HG03354 (cell line): ENCODE measurements around the gene LARP1.
"Not testable (repeated sequence)": the region's sequence is repeated elsewhere in the genome, so short reads cannot be mapped to it uniquely, and the experiment has no call there.

Experiments
- ATAC-seq: cut with Tn5 transposase; IDR thresholded peaks from one replicate; pipeline ENCODE4 v1.9.1; 2021; ENCODE audit warnings: mild to moderate bottlenecking; ENCODE audit not compliant: unreplicated experiment, poor library complexity, severe bottlenecking

LARP1 gene

DNA sequence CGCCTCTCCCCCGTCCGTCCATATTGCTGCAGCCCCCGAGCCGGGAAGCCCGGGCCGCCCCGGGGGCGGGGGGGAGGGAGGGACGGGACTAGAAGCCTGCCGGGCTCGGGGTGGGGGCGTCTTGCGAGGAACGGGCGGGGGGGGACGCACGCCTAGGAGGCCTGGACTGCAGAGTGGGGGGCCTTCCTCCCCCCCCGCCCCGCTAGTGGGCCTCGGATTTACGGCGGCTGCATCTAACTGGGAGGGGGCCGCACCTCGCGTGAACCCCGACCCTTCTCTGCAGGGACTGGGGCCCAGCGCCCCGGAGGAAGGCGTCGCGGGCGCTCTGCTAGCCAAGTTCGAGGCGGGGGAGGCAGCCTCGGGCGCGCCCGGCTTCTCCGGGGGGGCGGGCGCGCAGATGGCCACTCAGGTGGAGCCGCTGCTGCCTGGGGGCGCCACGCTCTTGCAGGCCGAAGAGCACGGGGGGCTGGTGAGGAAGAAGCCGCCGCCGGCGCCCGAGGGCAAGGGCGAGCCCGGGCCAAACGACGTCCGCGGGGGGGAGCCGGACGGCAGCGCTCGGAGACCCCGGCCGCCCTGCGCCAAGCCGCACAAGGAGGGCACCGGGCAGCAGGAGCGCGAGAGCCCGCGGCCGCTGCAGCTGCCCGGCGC lies at the start of gene LARP1:
LARP1 (plus strand) TSS at position 17 of the 648 bp plus-strand sequence; CDS start at position 398, 381 bp downstream.
- peak; percentile 15 for ATAC-seq

DNA sequence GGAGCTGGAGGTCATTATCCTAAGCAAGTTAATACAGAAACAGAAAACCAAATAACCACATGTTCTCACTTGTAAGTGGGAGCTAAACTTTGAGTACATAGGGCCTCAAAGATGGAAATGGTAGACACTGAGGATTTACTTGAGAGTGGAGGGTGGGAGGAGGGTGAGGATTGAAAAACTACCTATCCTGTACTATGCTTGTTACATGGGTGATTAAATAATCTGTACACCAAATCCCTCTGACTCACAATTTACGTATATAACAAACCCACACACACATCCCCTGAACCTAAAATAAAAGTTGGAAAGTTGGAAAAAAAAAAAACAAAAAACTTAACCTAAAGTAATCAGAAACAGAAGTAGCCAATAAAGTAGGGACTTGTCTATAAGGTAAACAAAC lies 48.8 kb upstream of the LARP1 start:
- ATAC-seq: no peak

DNA sequence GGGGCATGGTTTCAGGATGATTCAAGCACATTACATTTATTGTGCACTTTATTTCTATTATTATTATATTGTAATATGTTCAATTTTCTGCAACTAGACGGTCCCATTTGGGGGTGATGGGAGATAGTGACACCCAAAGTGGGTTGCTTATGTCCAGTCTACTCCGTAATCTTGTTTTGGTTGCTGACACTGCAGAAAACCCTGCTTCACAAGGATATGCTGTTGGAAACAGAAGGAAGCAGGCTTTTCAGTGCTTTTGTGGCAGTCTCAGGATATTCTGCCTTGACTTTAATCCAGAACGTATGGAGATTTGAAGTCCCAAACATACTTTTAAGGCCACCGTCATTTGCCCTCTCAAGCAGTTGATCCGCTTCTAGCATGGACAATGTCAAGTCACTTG lies 47.5 kb upstream of the LARP1 start:
- ATAC-seq: no peak

DNA sequence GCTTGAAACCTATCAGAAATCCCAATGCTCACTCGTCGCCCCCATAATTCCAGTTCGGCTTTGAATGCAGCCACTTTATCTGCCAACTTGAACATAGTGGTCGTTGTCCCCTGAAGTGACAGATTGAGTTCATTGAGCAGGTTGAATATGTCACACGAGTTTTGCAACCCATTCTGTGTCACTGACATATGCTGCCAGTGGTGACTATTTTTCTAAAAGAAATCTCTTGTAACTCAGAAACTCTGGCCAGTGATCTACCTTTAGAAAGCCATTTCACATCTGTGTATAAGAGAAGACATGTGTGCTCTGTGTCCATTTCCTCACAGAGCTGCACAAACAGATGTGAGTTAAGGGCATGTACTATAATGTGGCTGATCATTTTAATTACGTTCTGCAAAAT lies 47.0 kb upstream of the LARP1 start:
- no peak for ATAC-seq

DNA sequence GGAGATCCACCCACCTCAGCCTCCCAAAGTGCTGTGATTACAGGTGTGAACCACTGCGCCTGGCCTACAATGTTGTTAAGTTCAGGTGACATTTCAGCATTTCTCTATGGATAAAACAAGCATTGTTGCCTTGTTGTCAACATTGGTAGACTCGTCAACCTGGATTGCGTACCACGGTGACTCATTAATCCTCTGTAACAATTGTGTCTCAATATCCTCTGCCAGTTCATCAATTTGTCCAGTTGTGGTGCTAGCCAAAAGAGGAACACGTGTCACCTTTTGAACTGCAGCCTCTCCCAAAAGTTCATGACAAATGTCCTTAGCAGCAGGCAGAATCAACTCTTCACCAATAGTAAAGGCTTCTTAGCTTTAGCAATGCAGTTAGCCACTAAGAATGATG lies 46.3 kb upstream of the LARP1 start:
- ATAC-seq: no peak

DNA sequence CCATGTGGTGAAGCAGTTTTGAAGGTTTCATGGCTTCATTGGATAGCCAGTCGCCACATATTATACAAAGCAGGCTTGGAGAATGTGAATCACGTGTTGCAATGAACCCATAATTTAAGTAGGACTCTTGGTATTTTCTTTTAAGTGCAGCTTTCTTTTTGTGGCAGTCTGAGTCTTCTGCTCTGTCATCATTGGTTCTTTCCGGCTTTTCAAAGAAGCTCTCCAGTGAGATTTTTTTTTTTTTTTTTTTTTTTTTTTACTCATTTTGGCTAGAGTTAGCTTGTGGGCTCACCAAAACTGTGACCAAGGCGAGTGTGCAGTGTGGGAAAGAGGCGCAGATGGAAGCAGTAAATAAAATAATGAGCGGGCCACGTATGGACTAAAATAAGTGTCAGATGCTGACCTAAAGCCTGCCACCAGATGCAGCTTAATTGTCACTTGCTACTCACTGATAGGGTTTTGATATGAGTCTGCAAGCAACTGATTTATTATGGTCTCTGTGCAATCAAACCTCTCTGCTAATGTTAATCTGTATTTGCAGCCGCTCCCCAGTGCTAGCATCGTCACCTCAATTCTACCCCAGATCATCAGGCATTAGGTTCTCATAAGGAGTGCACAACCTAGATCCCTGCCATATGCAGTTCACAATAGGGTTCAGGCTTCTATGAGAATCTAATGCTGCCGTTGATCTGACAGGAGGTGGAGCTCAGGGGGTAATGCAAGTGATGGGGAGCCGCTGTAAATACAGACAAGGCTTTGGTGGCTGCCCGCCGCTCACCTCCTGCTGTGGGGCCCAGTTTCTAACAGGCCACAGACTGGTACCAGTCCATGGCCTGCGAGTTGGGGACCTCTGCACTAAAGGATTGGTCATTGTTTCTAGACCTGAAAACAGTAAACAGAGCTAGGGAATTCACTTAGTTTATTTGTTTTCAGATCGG lies 45.5 kb upstream of the LARP1 start:
- ATAC-seq: no peak

DNA sequence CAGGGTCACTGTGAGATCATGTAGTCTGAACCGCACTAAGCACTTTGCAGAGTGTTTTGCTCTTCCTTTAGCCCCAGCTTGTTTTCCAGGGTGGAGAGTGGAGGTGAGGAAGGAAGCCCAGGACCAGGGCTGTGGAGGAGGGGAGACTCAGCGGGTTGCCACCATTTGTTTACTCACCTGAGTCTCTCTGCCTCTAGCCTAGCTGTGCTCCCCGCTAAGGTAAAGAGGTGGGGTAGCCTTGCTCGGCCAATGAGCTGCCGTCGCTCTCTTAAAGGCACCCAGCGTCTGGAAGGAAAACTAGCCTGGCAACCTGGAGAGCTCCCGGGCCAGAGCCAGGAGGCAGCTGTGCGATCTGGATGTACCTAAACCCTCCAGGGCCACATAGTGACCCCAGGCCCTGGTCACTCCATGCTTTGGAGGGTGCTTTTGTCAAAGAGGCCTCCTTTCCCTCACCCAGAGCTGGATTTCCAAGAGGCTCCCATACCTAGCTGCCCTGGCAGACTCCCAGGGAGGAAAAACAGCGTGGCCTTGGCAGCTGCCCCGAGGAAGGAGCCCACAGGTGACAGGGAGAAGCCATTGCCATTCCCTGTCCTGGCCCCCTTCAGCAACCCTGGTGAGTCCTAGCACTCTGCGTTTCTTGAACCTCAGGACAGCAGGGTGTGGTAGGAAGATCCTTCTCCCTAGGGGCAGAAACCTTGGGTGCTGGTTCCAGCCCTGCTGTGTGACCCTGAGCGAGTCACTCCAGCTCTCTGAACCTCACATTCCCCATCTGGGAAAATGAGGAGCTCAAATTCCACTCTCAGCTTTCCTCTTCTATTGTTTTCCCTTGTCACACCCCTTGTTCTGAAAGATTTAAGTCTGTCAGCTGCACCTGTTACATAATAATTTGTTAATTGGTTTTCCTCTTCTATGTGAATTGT lies 42.4 kb upstream of the LARP1 start:
- ATAC-seq: no peak

DNA sequence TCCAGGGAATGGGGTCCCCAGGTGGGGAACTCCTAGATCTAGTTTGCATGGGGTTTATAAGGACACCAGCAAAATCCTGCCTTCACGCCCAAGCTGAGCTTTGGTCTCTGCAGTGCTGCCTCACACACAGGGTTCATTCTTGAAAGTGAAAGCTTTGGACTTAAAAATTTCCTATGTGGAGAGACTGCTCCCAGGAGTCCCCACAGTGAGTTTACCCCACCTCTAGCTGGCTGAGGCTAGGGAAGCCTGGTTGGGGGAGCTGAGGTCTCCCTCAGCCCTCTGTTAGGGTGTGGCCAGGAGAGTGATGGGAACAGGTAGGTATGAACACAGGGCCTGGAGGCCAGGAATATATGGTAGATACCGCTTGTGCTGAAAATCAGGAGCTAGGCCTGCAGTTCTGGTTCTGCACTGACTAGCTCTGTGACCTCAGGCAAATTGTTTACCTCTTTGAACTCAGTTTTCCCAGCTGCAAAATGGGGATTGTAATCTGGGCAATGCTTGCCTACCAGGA lies 41.5 kb upstream of the LARP1 start:
- no peak for ATAC-seq

DNA sequence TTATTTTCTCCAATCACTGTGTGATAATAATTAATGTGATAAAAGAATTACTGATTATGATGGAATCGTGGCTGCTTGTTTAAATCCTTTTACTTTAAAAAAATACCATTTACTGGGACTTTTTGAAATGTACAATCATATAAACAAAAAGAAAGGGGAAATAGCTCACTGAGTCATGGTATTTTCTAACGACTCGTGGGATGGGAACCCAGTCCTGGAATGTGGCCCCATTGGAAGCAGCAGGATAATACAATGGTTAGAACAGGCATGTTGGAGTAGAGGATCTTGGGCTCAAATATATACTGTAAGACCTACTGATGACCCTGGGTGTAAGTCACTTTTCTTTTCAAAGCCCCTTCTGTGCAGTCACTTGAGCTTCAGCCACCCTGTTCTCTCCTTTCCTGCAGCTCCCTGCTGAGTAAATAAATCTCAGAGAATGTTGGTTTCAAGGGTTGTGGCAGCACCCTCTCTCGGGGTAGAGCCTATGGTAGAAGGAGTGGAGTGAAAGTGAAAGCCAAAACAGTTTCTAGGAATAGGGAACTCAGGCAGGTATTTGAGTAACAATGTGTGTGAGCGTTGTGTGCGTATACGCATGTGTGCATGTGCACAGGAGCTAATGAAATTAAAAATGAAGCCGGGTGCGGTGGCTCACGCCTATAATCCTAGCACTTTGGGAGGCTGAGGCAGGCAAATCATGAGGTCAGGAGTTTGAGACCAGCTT lies 40.8 kb upstream of the LARP1 start:
- peak; percentile 77 for ATAC-seq

DNA sequence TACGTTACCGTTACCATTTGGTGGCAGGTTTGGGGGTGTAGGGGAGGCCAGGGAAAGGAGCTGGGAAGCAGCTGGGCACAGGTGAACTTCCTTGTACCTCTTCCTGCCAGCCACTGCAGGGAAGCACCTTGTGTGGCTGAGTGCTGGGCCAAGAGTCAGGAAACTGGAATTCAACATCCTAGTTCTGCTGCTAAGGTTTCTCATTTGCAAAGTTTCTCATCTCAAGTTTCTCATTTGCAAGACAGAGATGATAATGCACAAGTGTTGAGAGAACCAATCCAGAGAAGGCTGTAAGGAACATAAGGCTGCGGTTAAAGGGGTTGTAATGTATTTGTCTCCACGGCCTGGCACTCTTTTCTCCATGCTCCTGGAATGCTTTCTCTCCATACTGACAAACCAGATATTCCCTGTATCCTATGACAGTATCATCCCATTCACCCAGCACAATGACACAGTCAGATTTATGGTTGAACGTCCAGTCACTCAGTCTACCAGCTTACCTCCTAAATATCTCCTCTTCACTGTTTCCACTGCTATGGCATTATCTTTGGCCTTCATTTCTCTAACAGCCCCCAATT lies 33.6 kb upstream of the LARP1 start:
- no peak for ATAC-seq

DNA sequence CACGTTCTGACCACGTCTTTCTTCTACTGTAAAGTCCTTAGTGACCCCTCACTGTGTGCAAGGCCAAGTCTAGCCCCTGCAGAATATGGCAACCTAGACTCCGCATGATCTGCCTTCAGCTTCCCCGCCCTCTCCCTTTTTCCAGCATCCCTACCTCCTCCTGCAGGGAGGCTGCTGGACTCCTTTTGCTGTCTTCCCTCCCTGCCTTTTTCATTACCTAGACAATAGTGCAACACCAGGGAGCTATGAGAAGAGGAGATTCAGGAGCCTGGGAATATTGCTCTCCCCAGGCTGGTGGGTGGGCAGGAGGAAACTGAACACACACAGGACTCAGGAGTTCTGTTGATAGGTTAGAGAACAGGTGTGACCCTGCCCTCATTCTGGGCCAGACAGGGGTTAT lies 33.1 kb upstream of the LARP1 start:
- no peak for ATAC-seq

DNA sequence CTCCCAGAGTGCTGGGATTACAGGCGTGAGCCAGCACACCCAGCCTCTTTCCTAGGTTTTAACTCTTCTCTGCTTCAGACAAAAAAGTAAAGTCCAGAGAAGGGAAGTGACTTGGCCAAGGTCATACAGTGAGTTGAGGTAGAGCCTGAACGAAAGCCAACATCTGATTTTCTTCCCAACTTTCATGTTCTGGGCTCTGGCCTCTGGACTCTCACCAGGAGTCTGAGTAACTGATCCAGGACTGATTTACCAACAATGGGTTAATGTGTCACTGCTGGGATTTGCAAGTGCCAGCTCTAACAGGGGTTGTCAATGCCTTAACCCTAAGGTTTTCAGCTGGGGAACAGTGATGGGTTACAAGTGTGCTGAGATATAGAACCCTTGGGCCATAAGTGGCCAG lies 32.2 kb upstream of the LARP1 start:
- no peak for ATAC-seq

DNA sequence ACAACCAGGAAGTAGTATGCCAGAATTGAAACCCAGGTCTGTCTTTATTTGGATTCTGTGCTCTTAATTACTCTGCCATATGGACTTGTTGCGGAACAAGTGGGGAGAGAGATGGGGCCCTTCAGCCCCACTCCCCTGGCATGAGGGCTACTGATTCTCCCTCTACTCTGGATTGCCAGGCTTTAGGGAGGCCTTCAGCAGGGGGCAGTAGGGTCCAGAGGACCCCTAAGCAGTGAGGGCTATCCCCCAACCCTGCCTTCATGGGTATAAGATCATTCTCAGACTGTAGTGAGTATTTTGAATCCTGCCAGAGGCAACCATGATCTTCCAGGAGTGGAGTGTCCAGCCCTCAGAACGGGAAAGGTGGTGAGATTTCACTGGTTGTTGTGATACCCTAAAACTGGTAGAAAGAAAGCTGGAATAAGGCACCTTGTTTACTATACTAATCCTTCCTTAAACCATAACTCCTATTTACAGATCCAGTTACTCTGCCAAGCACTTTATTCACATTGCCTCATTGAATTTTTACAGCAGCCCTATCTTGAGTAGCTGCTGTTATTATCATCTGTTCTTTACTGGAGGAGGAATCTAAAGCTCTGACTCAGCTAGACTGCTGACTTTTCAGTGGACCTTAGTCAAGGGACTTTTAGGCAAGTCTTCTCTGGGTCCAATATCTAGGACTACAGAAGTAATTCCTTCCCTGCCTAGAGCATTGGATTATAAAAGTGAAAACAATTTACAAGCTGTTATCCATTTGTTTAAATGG lies 31.3 kb upstream of the LARP1 start:
- no peak for ATAC-seq

DNA sequence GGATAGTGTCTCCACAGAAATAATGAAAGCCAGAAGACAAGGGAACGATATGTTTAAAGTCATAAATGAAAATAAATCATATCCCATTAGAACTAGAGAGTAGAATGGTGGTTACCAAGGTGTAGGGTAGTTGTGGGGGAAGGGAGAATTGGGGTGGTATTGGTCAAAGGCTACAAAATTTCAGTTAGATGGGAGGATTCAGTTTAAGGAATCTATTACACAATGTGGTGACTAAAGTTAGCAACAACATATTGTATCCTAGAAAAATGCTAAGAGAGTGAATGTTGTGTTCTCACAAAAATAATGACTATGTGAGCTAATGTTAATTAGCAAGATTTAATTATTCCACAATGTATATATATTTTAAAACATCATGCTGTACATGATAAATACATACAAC lies 27.8 kb upstream of the LARP1 start:
- ATAC-seq: no peak

DNA sequence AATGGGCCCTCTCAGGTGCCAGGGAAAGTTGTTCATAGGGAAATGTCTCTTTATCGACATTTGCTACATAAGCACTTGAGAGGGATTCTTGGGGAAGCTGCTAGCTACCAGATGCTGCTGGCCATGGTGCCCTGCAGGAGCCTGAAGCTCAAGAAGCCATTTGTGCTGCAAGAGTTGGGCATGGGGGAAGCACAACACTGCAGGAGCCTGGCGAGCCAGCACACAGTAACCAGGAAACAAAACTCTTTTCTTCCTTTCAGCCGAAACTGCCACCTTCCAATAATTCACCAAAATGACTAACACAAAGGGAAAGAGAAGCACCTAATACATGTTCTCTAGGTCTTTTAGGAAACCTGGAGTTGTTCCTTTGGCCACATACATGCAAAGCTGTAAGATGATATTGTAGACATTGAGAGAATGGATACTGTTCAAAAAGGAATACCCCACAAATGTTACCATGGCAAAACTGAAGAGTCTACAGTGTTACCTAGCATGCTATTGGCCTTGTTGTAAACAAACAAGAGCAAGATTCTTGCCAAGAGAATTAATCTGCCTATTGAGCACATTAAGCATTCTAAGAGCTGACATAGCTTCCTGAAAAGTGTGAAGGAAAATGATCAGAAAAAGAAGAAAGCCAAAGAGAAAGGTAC lies 26.1 kb upstream of the LARP1 start:
- ATAC-seq: no peak

DNA sequence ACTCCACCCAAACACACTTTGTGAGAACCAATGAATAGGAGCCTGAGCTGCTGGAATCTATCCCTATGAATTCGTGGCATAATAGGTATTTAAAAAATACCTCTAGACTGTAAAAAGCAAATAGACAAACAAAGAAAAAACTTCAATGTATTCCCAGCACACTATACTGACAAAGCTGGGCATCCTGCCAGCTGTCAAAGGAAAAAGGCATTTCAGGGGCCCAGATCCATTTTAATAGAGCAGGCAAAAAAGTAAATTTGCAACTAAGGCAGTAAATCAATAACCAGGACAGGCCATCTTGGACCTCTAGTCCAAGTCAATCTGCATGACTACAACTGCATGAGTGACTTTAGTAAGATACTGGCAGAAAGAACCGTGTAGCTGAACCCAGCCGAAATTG lies 25.6 kb upstream of the LARP1 start:
- ATAC-seq: no peak

DNA sequence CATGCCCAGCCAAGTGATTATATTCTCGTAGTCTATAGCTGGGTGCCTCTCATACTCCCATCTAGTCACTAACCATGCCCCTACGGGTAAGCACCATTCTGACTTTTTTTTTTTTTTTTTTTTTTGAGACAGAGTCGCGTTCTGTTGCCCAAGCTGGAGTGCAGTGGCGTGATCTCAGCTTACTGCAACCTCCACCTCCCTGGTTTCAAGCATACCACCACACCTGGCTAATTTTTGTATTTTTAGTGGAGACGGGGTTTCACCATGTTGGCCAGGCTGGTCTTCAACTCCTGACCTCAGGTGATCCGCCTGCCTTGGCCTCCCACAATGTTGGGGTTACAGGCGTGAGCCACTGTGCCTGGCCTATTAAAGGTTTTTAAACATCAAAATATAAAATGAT lies 24.4 kb upstream of the LARP1 start:
- not testable (repeated sequence) for ATAC-seq

DNA sequence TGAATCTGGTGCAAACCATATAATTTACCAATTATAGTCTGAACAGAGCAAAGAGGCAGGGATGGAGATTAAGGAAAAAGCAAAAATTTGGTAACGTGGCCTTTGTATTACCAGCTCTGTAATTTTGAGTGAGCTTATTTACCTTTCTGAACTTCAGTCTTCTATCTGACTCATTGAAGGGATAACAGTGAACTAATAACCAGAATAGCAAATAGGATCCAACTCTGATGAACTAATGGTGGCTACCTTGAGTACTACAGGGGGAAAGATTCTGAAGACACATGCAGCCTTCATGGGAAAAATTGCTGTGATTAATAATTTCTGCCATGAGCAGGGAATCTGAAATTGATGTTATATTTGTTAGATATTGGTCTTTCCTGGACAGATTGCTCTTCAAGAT lies 23.0 kb upstream of the LARP1 start:
- ATAC-seq: no peak
